GM23248 (cell line): Measurements from ENCODE around the gene PCBP3. TPM values are rescaled to one million over a fixed set of nuclear protein-coding genes. Genes with fewer than 3 reads are reported as not detected.
A peak's percentile ranks its signal among the peaks of the same experiment; 100 is the strongest.

Experiments
- DNase-seq: peaks from one replicate; pipeline ENCODE4 v3.0.0-alpha.2; 2015
- H2AFZ ChIP-seq: fragments of 200-600 bp; sonication (generic); 2 replicates; pipeline ENCODE4 v1.6.1; 2016; ENCODE audit warnings: antibody characterized with exemption
- H3F3A ChIP-seq: fragments of 200-600 bp; sonication (generic); 2 replicates; pipeline ENCODE4 v1.6.1; 2016; ENCODE audit warnings: mild to moderate bottlenecking, antibody characterized with exemption, mixed run types; ENCODE audit not compliant: insufficient read depth
- H3K27ac ChIP-seq: fragments of 200-600 bp; sonication (generic); 2 replicates; pipeline ENCODE4 v1.5.1; 2016; ENCODE audit warnings: mild to moderate bottlenecking
- H3K27me3 ChIP-seq: fragments of 200-600 bp; sonication (generic); replicated peaks from 2 replicates; pipeline ENCODE4 v1.6.1; 2016; ENCODE audit warnings: mild to moderate bottlenecking; ENCODE audit not compliant: insufficient read depth
- H3K36me3 ChIP-seq: fragments of 200-600 bp; sonication (generic); 2 replicates; pipeline ENCODE4 v1.6.1; 2016; ENCODE audit warnings: low read depth, mild to moderate bottlenecking
- H3K4me1 ChIP-seq: fragments of 200-600 bp; sonication (generic); 2 replicates; pipeline ENCODE4 v1.6.1; 2016; ENCODE audit warnings: mild to moderate bottlenecking; ENCODE audit not compliant: insufficient read depth
- H3K4me2 ChIP-seq: fragments of 200-600 bp; sonication (generic); one replicate; pipeline ENCODE4 v1.6.1; 2016; ENCODE audit warnings: mild to moderate bottlenecking; ENCODE audit not compliant: unreplicated experiment
- H3K4me3 ChIP-seq: fragments of 200-600 bp; sonication (generic); 2 replicates; pipeline ENCODE4 v1.5.1; 2016; ENCODE audit warnings: mild to moderate bottlenecking
- H3K79me2 ChIP-seq: fragments of 200-600 bp; sonication (generic); 2 replicates; pipeline ENCODE4 v1.6.1; 2016; ENCODE audit warnings: mild to moderate bottlenecking; ENCODE audit not compliant: insufficient read depth
- H3K9ac ChIP-seq: fragments of 200-600 bp; sonication (generic); 2 replicates; pipeline ENCODE4 v1.6.1; 2016; ENCODE audit warnings: mild to moderate bottlenecking
- H3K9me2 ChIP-seq: fragments of 200-600 bp; sonication (generic); 2 replicates; pipeline ENCODE4 v1.6.1; 2016; ENCODE audit warnings: mixed run types, mild to moderate bottlenecking, moderate library complexity; ENCODE audit not compliant: insufficient read depth
- H3K9me3 ChIP-seq: fragments of 200-600 bp; sonication (generic); one replicate; pipeline ENCODE4 v1.6.1; 2017; ENCODE audit warnings: low read depth
- H4K20me1 ChIP-seq: fragments of 200-600 bp; sonication (generic); 2 replicates; pipeline ENCODE4 v1.6.0; 2016; ENCODE audit not compliant: insufficient read depth
- EZH2 ChIP-seq: fragments of 200-600 bp; sonication (generic); IDR thresholded peaks from 2 replicates; pipeline ENCODE4 v1.6.1; 2018; ENCODE audit warnings: antibody characterized with exemption, mild to moderate bottlenecking; ENCODE audit not compliant: insufficient read depth, poor library complexity, severe bottlenecking
- EZH2phosphoT487 ChIP-seq: fragments of 200-600 bp; sonication (generic); IDR thresholded peaks from 2 replicates; pipeline ENCODE4 v1.6.1; 2018; ENCODE audit warnings: antibody characterized with exemption, moderate library complexity, mild to moderate bottlenecking, low read depth; ENCODE audit not compliant: insufficient read depth
- WGBS, 2 experiments: methylation state at CpG; one replicate each; pipeline ENCODE4 v1.1.6; 2015 to 2017; ENCODE audit warnings: low lambda C conversion rate in 2 of 2, low coverage in 1 of 2; ENCODE audit errors: missing lambda C conversion rate in 2 of 2; 5-methylcytosine and 5-hydroxymethylcytosine counted together
- in situ Hi-C: fragments of 300-500 bp; cut with MboI; formaldehyde crosslinking; loops from 2 replicates; pipeline ENCODE4 v1.15.0; 2020
- polyA plus RNA-seq: library from polyadenylated mRNA; unstranded; fragments of >200 nt; fragmentation: Nextera tagmentation; extraction: Ambion mirVana; gene quantifications from 2 replicates; pipeline ENCODE4 v1.2.1, GENCODE V29; 2016
- total RNA-seq: library from RNA; depleted of rRNA; stranded (reverse); fragments of >200 nt; shearing (Covaris generic); gene quantifications from 2 replicates; pipeline ENCODE4 v1.2.3, GENCODE V29; 2014; rRNA removed

Gene PCBP3
- total and polyA plus RNA-seq, 2 experiments from 2014 or later = 0.32 to 1.3 TPM

- Histone ChIP-seq H3K4me3 (no peak overlapping the region), H3F3A (0 out of 2 replicates have a peak, but pooled peaks cover 3% of the 10 kb centered on the region), H4K20me1 (no peaks in the 10 kb centered on the region), H3K27me3 (no peaks in the 10 kb centered on the region), H2AFZ (no peak overlapping the region), H3K36me3 (peaks cover 47% of the 10 kb centered on the region; the same call in 1 of the 2 replicates), H3K4me1 (no peaks in the 10 kb centered on the region), H3K4me2 (no peak overlapping the region), H3K9ac (no peak overlapping the region), H3K9me3 (no peaks in the 10 kb centered on the region), H3K27ac (no peak overlapping the region), H3K79me2 (peaks cover 81% of the 10 kb centered on the region), H3K9me2 (no peaks in the 10 kb centered on the region)
- WGBS, 2 experiments = 78 to 85% methylated on average over 14 to 30 of the region's 30 CpGs
- in situ Hi-C loops = loop anchor here (10.0 kb wide), 1 partner anchor 125 kb away; no protein-coding TSS in a partner anchor
- DNase-seq = no peak
- no peak for TF ChIP-seq EZH2
- TF ChIP-seq EZH2phosphoT487 = no peak
Observed at GRCh38 chr21:45990049-45990711, 346.7 kb downstream of the PCBP3 start.

GRCh38 chr21:45990741-45991605 is 347.4 kb downstream of the PCBP3 start:
- Histone ChIP-seq H3K9me2 (no peaks in the 10 kb centered on the region), H3K4me1 (no peaks in the 10 kb centered on the region), H4K20me1 (no peaks in the 10 kb centered on the region), H3K4me3 (no peak overlapping the region), H3K9ac (no peak overlapping the region), H3K9me3 (no peaks in the 10 kb centered on the region), H2AFZ (no peak overlapping the region), H3K27ac (no peak overlapping the region), H3K4me2 (no peak overlapping the region), H3K79me2 (peaks cover 73% of the 10 kb centered on the region), H3F3A (no peaks in the 10 kb centered on the region), H3K27me3 (no peaks in the 10 kb centered on the region), H3K36me3 (peaks cover 39% of the 10 kb centered on the region; the same call in 1 of the 2 replicates)
- DNase-seq = no peak
- in situ Hi-C loops = loop anchor here (10.0 kb wide), 1 partner anchor 124 kb away; no protein-coding TSS in a partner anchor
- TF ChIP-seq EZH2phosphoT487 = no peak
- TF ChIP-seq EZH2 = no peak
- WGBS, 2 experiments = 79 to 80% methylated on average over 35 to 45 of the region's 45 CpGs

- in situ Hi-C loops = loop anchor here (10.0 kb wide), 1 partner anchor 123 kb away; no protein-coding TSS in a partner anchor
- Histone ChIP-seq H3K27me3 (no peaks in the 10 kb centered on the region), H3F3A (no peaks in the 10 kb centered on the region), H4K20me1 (no peaks in the 10 kb centered on the region), H3K4me1 (no peaks in the 10 kb centered on the region), H3K4me3 (no peak overlapping the region), H3K79me2 (peaks cover 66% of the 10 kb centered on the region), H3K9me3 (no peaks in the 10 kb centered on the region), H2AFZ (no peak overlapping the region), H3K4me2 (no peak overlapping the region), H3K9ac (no peak overlapping the region), H3K27ac (no peak overlapping the region), H3K9me2 (no peaks in the 10 kb centered on the region), H3K36me3 (peaks cover 33% of the 10 kb centered on the region; the same call in 1 of the 2 replicates)
- WGBS, 2 experiments = 86 to 87% methylated on average over 15 to 18 of the region's 18 CpGs
- DNase-seq = peak; percentile 16
- TF ChIP-seq EZH2 (no peak), EZH2phosphoT487 (no peak)
Observed at GRCh38 chr21:45991606-45992300, 348.2 kb downstream of the PCBP3 start.

Other genes with a start within 250 kb of the PCBP3 start
- gene COL18A1, start 238.6 kb upstream of the PCBP3 start, total RNA-seq = 24.2 and 30.5 TPM in 2 replicates
- gene COL18A1, start 238.6 kb upstream of the PCBP3 start, polyA plus RNA-seq = 1.7 and 1.8 TPM in 2 replicates
- gene SLC19A1, start 101.3 kb upstream of the PCBP3 start, total RNA-seq = 6.8 and 7.8 TPM in 2 replicates
- gene SLC19A1, start 101.3 kb upstream of the PCBP3 start, polyA plus RNA-seq = 7.8 and 8.4 TPM in 2 replicates